Endothelial cell of umbilical vein (primary cell): ENCODE measurements around the gene CACNA1S.

ENCODE experiments used
- CTCF ChIP-seq, 2 donors: IDR thresholded peaks; 1 replicate in 1 of 2; 2 replicates in 1 of 2; pipeline ENCODE4 v1.5.1; 2011; ENCODE audit warnings: low read length in 2 of 2, mild to moderate bottlenecking in 2 of 2, moderate library complexity in 2 of 2, control low read depth in 1 of 2, inconsistent platforms in 1 of 2, low read depth in 1 of 2; ENCODE audit not compliant: insufficient read depth in 1 of 2; ENCODE audit errors: extremely low read depth in 1 of 2
- EZH2 ChIP-seq: IDR thresholded peaks from 2 replicates; pipeline ENCODE4 v1.6.1; 2012; ENCODE audit warnings: borderline replicate concordance, low read depth, mild to moderate bottlenecking, moderate library complexity, low read length, inconsistent platforms; ENCODE audit not compliant: severe bottlenecking
- FOS ChIP-seq: IDR thresholded peaks from 2 replicates; pipeline ENCODE4 v1.6.1; 2011; ENCODE audit warnings: mild to moderate bottlenecking, low read length, moderate library complexity, borderline replicate concordance; ENCODE audit not compliant: insufficient read depth
- JUN ChIP-seq: IDR thresholded peaks from 2 replicates; pipeline ENCODE4 v1.6.1; 2011; ENCODE audit warnings: borderline replicate concordance, low read depth; ENCODE audit not compliant: insufficient read length, insufficient read depth
- MAX ChIP-seq: IDR thresholded peaks from 2 replicates; pipeline ENCODE4 v1.6.1; 2011; ENCODE audit not compliant: insufficient read depth, insufficient read length
- MYC ChIP-seq: IDR thresholded peaks from one replicate; pipeline ENCODE4 v1.6.1; 2011; ENCODE audit warnings: mild to moderate bottlenecking, low read depth, low read length
- POLR2A ChIP-seq: IDR thresholded peaks from 2 replicates; pipeline ENCODE4 v1.6.1; 2012; ENCODE audit warnings: low read depth, mild to moderate bottlenecking, control low read depth, low read length
- POLR2AphosphoS5 ChIP-seq: IDR thresholded peaks from 2 replicates; pipeline ENCODE4 v1.6.1; 2012; ENCODE audit warnings: low read depth, mild to moderate bottlenecking, control low read depth, low read length, moderate library complexity; ENCODE audit not compliant: insufficient read depth

- TF ChIP-seq CTCF (IDR thresholded peaks at IDR 0.05; ENCODE audit: extremely low read depth in 1 of 2, insufficient read depth in 1 of 2, low read depth in 1 of 2, low read length in 2 of 2) (no peak), EZH2 (no peak), POLR2AphosphoS5 (no peak), FOS (no peak), MYC (no peak), POLR2A (no peak), JUN (no peak), MAX (no peak)
These were observed 45.7 kb upstream of the CACNA1S start for GRCh38 chr1:201157949-201158348.
